ENCODE results near the gene COQ2. TPM values are rescaled to one million over a fixed set of nuclear protein-coding genes. Genes with fewer than 3 reads are reported as not detected.
"Not testable (repeated sequence)": the region's sequence is repeated elsewhere in the genome, so short reads cannot be mapped to it uniquely, and the experiment has no call there.

Gene COQ2
- total RNA-seq, 1 donor from 2014 or later = 9.5 TPM

- Histone ChIP-seq H3K36me3 (ENCODE audit: control insufficient read depth, insufficient read depth, low read length) (no peaks in the 10 kb centered on the region), H3K27me3 (ENCODE audit: control insufficient read depth, insufficient read depth, low read length) (no peaks in the 10 kb centered on the region), H3K4me3 (ENCODE audit: low read depth, low read length) (no peak overlapping the region)
- FAIRE-seq (no peak), DNase-seq (ENCODE audit: low read depth) (no peak)
- TF ChIP-seq CTCF (IDR thresholded peaks at IDR 0.05; ENCODE audit: insufficient read depth, low read length, severe bottlenecking) = no peak
These were observed 24.1 kb upstream of the COQ2 start for GRCh38 chr4:83308672-83309071.

- Histone ChIP-seq H3K36me3 (ENCODE audit: control insufficient read depth, insufficient read depth, low read length) (no peaks in the 10 kb centered on the region), H3K27me3 (ENCODE audit: control insufficient read depth, insufficient read depth, low read length) (no peaks in the 10 kb centered on the region), H3K4me3 (ENCODE audit: low read depth, low read length) (no peak overlapping the region)
- DNase-seq (ENCODE audit: low read depth) (no peak), FAIRE-seq (no peak)
- no peak for TF ChIP-seq CTCF (IDR thresholded peaks at IDR 0.05; ENCODE audit: insufficient read depth, low read length, severe bottlenecking)
These were observed 23.3 kb upstream of the COQ2 start for GRCh38 chr4:83307920-83308319.

- TF ChIP-seq CTCF (IDR thresholded peaks at IDR 0.05; ENCODE audit: insufficient read depth, low read length, severe bottlenecking) = no peak
- DNase-seq (ENCODE audit: low read depth) (no peak), FAIRE-seq (no peak)
- no peaks in the 10 kb centered on the region for H3K27me3 ChIP-seq (ENCODE audit: control insufficient read depth, insufficient read depth, low read length)
- H3K36me3 ChIP-seq (ENCODE audit: control insufficient read depth, insufficient read depth, low read length) = no peaks in the 10 kb centered on the region
- H3K4me3 ChIP-seq (ENCODE audit: low read depth, low read length) = no peak overlapping the region
These were observed 20.6 kb upstream of the COQ2 start for GRCh38 chr4:83305187-83305586.

GRCh38 chr4:83297548-83298260 is 13.1 kb upstream of the COQ2 start:
- Histone ChIP-seq H3K27me3 (ENCODE audit: control insufficient read depth, insufficient read depth, low read length) (no peaks in the 10 kb centered on the region), H3K36me3 (ENCODE audit: control insufficient read depth, insufficient read depth, low read length) (no peaks in the 10 kb centered on the region), H3K4me3 (ENCODE audit: low read depth, low read length) (no peak overlapping the region)
- TF ChIP-seq CTCF (IDR thresholded peaks at IDR 0.05; ENCODE audit: insufficient read depth, low read length, severe bottlenecking) = no peak
- FAIRE-seq = no peak
- no peak for DNase-seq (ENCODE audit: low read depth)

- H3K27me3 ChIP-seq (ENCODE audit: control insufficient read depth, insufficient read depth, low read length) = no peaks in the 10 kb centered on the region
- DNase-seq (ENCODE audit: low read depth) (no peak), FAIRE-seq (no peak)
- H3K4me3 ChIP-seq (ENCODE audit: low read depth, low read length) = no peak overlapping the region
- no peaks in the 10 kb centered on the region for H3K36me3 ChIP-seq (ENCODE audit: control insufficient read depth, insufficient read depth, low read length)
- no peak for TF ChIP-seq CTCF (IDR thresholded peaks at IDR 0.05; ENCODE audit: insufficient read depth, low read length, severe bottlenecking)
These were observed 8.9 kb upstream of the COQ2 start for GRCh38 chr4:83293305-83294046.

- not testable (repeated sequence) for H3K27me3 ChIP-seq (ENCODE audit: control insufficient read depth, insufficient read depth, low read length); H3K36me3 ChIP-seq (ENCODE audit: control insufficient read depth, insufficient read depth, low read length); H3K4me3 ChIP-seq (ENCODE audit: low read depth, low read length); DNase-seq (ENCODE audit: low read depth); FAIRE-seq
These were observed 5.6 kb upstream of the COQ2 start for GRCh38 chr4:83290059-83290774.

GRCh38 chr4:83288381-83288780 is 3.8 kb upstream of the COQ2 start:
- not testable (repeated sequence) for FAIRE-seq; H3K4me3 ChIP-seq (ENCODE audit: low read depth, low read length); H3K27me3 ChIP-seq (ENCODE audit: control insufficient read depth, insufficient read depth, low read length); H3K36me3 ChIP-seq (ENCODE audit: control insufficient read depth, insufficient read depth, low read length); DNase-seq (ENCODE audit: low read depth)
